ENCODE data around the gene BEST4.

- no peak for TF ChIP-seq CTCF (IDR thresholded peaks at IDR 0.05 in 4 of 5, conservative IDR thresholded peaks at IDR 0.05 in 1 of 5)
- no peak for TF ChIP-seq POLR2A (IDR thresholded peaks at IDR 0.05)
These were observed 13.7 kb upstream of the BEST4 start for GRCh38 chr1:44801491-44802305.
